ENCODE measurements around the gene NEO1.

NEO1 gene

GRCh38 chr15:73134196-73134595, 81.9 kb downstream of the NEO1 start:
- 90% methylated on average over 1 of the region's 1 CpG for WGBS
- H3K4ac ChIP-seq (ENCODE audit: low read depth in 1 of 2, low read length in 2 of 2), result no peak overlapping the region

GRCh38 chr15:73139041-73139743, 86.9 kb downstream of the NEO1 start:
- Histone ChIP-seq H3K27me3 (ENCODE audit: control insufficient read depth in 1 of 2, insufficient read depth in 1 of 2, low read length in 2 of 2) (no peaks in the 10 kb centered on the region), H2AK5ac (ENCODE audit: low read length, severe bottlenecking) (no peak overlapping the region), H3K4me3 (ENCODE audit: insufficient read depth in 1 of 2, low read depth in 1 of 2, low read length in 2 of 2) (no peak overlapping the region), H2BK5ac (ENCODE audit: low read depth, low read length, poor library complexity, severe bottlenecking) (no peak overlapping the region), H3K9me3 (ENCODE audit: control insufficient read depth, low read length) (no peaks in the 10 kb centered on the region), H2BK15ac (ENCODE audit: low read depth, poor library complexity, severe bottlenecking) (no peak overlapping the region), H3K23ac (ENCODE audit: low read length in 2 of 2) (no peak overlapping the region), H3K4me1 (ENCODE audit: control insufficient read depth, insufficient read depth, low read depth, low read length) (peaks cover 8% of the 10 kb centered on the region), H3K4ac (ENCODE audit: low read depth in 1 of 2, low read length in 2 of 2) (no peak overlapping the region), H3K9ac (ENCODE audit: low read length) (no peak overlapping the region), H3K36me3 (ENCODE audit: control insufficient read depth in 1 of 2, insufficient read depth in 2 of 2, low read depth in 1 of 2, low read length in 2 of 2) (peaks cover 3 to 7% of the 10 kb centered on the region in 2 experiments), H3K14ac (ENCODE audit: low read length in 2 of 2) (no peak overlapping the region), H2BK120ac (ENCODE audit: low read depth, low read length) (no peak overlapping the region), H4K91ac (ENCODE audit: low read length) (no peak overlapping the region), H3K4me2 (ENCODE audit: low read length, poor library complexity, severe bottlenecking) (no peak overlapping the region), H2AFZ (ENCODE audit: low read depth, low read length) (no peak overlapping the region), H4K8ac (ENCODE audit: low read length) (no peak overlapping the region), H3K27ac (ENCODE audit: low read length, poor library complexity, severe bottlenecking) (no peak overlapping the region), H3K79me1 (replicated peaks; ENCODE audit: low read length, poor library complexity, severe bottlenecking) (peaks cover 7% of the 10 kb centered on the region), H2BK12ac (ENCODE audit: low read length in 2 of 2) (no peak overlapping the region), H3K18ac (ENCODE audit: low read depth in 1 of 2, low read length in 2 of 2) (no peak overlapping the region)
- no peak for DNase-seq
- 97% methylated on average over 4 of the region's 5 CpGs for WGBS

More at GRCh38 chr15:73134196-73134595, 81.9 kb downstream of the NEO1 start:
- H3K4me2 ChIP-seq (ENCODE audit: low read length, poor library complexity, severe bottlenecking), result no peak overlapping the region
- no peak overlapping the region for H3K27ac ChIP-seq (ENCODE audit: low read length, poor library complexity, severe bottlenecking)
- no peak overlapping the region for H3K18ac ChIP-seq (ENCODE audit: low read depth in 1 of 2, low read length in 2 of 2)
- no peak overlapping the region for H4K8ac ChIP-seq (ENCODE audit: low read length)
- H3K27me3 ChIP-seq (ENCODE audit: control insufficient read depth in 1 of 2, insufficient read depth in 1 of 2, low read length in 2 of 2), result no peaks in the 10 kb centered on the region
- no peak overlapping the region for H2BK120ac ChIP-seq (ENCODE audit: low read depth, low read length)
- H3K9me3 ChIP-seq (ENCODE audit: control insufficient read depth, low read length), result no peaks in the 10 kb centered on the region
- H3K4me1 ChIP-seq (ENCODE audit: control insufficient read depth, insufficient read depth, low read depth, low read length), result no peaks in the 10 kb centered on the region
- peaks cover 8% of the 10 kb centered on the region in 2 experiments for H3K36me3 ChIP-seq (ENCODE audit: control insufficient read depth in 1 of 2, insufficient read depth in 2 of 2, low read depth in 1 of 2, low read length in 2 of 2)
- H2BK5ac ChIP-seq (ENCODE audit: low read depth, low read length, poor library complexity, severe bottlenecking), result no peak overlapping the region
- no peak overlapping the region for H2AFZ ChIP-seq (ENCODE audit: low read depth, low read length)
- peaks cover 5% of the 10 kb centered on the region for H3K79me1 ChIP-seq (replicated peaks; ENCODE audit: low read length, poor library complexity, severe bottlenecking)
- no peak overlapping the region for H3K4me3 ChIP-seq (ENCODE audit: insufficient read depth in 1 of 2, low read depth in 1 of 2, low read length in 2 of 2)
- H2BK15ac ChIP-seq (ENCODE audit: low read depth, poor library complexity, severe bottlenecking), result no peak overlapping the region
- no peak overlapping the region for H3K9ac ChIP-seq (ENCODE audit: low read length)
- H2BK12ac ChIP-seq (ENCODE audit: low read length in 2 of 2), result no peak overlapping the region
- H2AK5ac ChIP-seq (ENCODE audit: low read length, severe bottlenecking), result no peak overlapping the region
- DNase-seq, result no peak
- no peak overlapping the region for H4K91ac ChIP-seq (ENCODE audit: low read length)
- no peak overlapping the region for H3K23ac ChIP-seq (ENCODE audit: low read length in 2 of 2)
- no peak overlapping the region for H3K14ac ChIP-seq (ENCODE audit: low read length in 2 of 2)

- Histone ChIP-seq H4K8ac (ENCODE audit: low read length) (no peak overlapping the region), H3K14ac (ENCODE audit: low read length in 2 of 2) (no peak overlapping the region), H2BK120ac (ENCODE audit: low read depth, low read length) (no peak overlapping the region), H3K4me2 (ENCODE audit: low read length, poor library complexity, severe bottlenecking) (no peak overlapping the region), H4K91ac (ENCODE audit: low read length) (no peak overlapping the region), H3K9ac (ENCODE audit: low read length) (no peak overlapping the region), H3K4me1 (ENCODE audit: control insufficient read depth, insufficient read depth, low read depth, low read length) (peaks cover 8% of the 10 kb centered on the region), H2BK5ac (ENCODE audit: low read depth, low read length, poor library complexity, severe bottlenecking) (no peak overlapping the region), H3K4ac (ENCODE audit: low read depth in 1 of 2, low read length in 2 of 2) (no peak overlapping the region), H3K4me3 (ENCODE audit: insufficient read depth in 1 of 2, low read depth in 1 of 2, low read length in 2 of 2) (no peak overlapping the region), H2BK12ac (ENCODE audit: low read length in 2 of 2) (no peak overlapping the region), H2AFZ (ENCODE audit: low read depth, low read length) (no peak overlapping the region), H3K9me3 (ENCODE audit: control insufficient read depth, low read length) (no peaks in the 10 kb centered on the region), H2AK5ac (ENCODE audit: low read length, severe bottlenecking) (no peak overlapping the region), H2BK15ac (ENCODE audit: low read depth, poor library complexity, severe bottlenecking) (no peak overlapping the region), H3K27me3 (ENCODE audit: control insufficient read depth in 1 of 2, insufficient read depth in 1 of 2, low read length in 2 of 2) (no peaks in the 10 kb centered on the region), H3K23ac (ENCODE audit: low read length in 2 of 2) (no peak overlapping the region), H3K79me1 (replicated peaks; ENCODE audit: low read length, poor library complexity, severe bottlenecking) (peaks cover 9% of the 10 kb centered on the region), H3K36me3 (ENCODE audit: control insufficient read depth in 1 of 2, insufficient read depth in 2 of 2, low read depth in 1 of 2, low read length in 2 of 2) (peaks cover 3 to 7% of the 10 kb centered on the region in 2 experiments), H3K18ac (ENCODE audit: low read depth in 1 of 2, low read length in 2 of 2) (no peak overlapping the region), H3K27ac (ENCODE audit: low read length, poor library complexity, severe bottlenecking) (no peak overlapping the region)
- WGBS, result 100% methylated on average over 3 of the region's 5 CpGs
- peak; percentile 52 for DNase-seq
These were observed 87.7 kb downstream of the NEO1 start for GRCh38 chr15:73139744-73140553.

DNA sequence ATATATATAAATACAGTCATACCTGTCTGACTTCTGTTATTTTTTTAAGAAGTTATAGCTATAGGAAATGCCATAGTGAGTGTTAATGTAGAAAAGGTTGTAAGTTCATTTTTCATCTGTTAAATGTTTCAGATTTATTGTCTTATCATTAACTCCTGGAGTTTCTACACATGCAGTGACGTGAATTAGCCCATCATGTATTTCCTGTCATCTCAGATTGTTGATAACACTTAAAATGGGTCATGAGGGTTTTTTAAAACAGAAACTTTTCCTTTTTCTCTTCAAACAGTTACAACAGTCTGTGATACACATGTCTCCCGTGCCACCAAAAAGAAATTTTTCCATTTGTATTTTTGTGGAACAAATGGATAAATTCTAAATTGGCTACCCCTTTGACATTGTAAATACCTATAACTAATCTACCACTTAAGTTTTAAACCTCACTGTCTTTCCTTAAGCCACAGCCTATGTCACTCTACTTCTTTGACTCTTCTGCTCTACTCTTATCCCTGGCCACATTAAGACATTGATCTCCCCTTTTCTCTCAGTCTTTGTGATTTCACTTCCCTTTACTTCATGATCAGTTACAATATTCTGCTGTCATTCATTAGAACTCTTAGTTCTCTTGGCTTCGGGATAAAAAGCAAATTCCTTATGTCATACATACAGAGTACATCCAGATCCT, 89.1 kb downstream of the NEO1 start:
- 76% methylated on average over 1 of the region's 3 CpGs for WGBS
- Histone ChIP-seq H2BK120ac (ENCODE audit: low read depth, low read length) (no peak overlapping the region), H3K27me3 (ENCODE audit: control insufficient read depth in 1 of 2, insufficient read depth in 1 of 2, low read length in 2 of 2) (no peaks in the 10 kb centered on the region), H3K9ac (ENCODE audit: low read length) (no peak overlapping the region), H2AFZ (ENCODE audit: low read depth, low read length) (no peak overlapping the region), H3K18ac (ENCODE audit: low read depth in 1 of 2, low read length in 2 of 2) (no peak overlapping the region), H3K4ac (ENCODE audit: low read depth in 1 of 2, low read length in 2 of 2) (no peak overlapping the region), H3K23ac (ENCODE audit: low read length in 2 of 2) (no peak overlapping the region), H2BK15ac (ENCODE audit: low read depth, poor library complexity, severe bottlenecking) (no peak overlapping the region), H2BK12ac (ENCODE audit: low read length in 2 of 2) (no peak overlapping the region), H4K8ac (ENCODE audit: low read length) (no peak overlapping the region), H2BK5ac (ENCODE audit: low read depth, low read length, poor library complexity, severe bottlenecking) (no peak overlapping the region), H3K36me3 (ENCODE audit: control insufficient read depth in 1 of 2, insufficient read depth in 2 of 2, low read depth in 1 of 2, low read length in 2 of 2) (peaks cover 3 to 6% of the 10 kb centered on the region in 2 experiments), H3K4me1 (ENCODE audit: control insufficient read depth, insufficient read depth, low read depth, low read length) (peaks cover 8% of the 10 kb centered on the region), H3K9me3 (ENCODE audit: control insufficient read depth, low read length) (no peaks in the 10 kb centered on the region), H4K91ac (ENCODE audit: low read length) (no peak overlapping the region), H2AK5ac (ENCODE audit: low read length, severe bottlenecking) (peak overlapping the region; percentile 66), H3K4me2 (ENCODE audit: low read length, poor library complexity, severe bottlenecking) (no peak overlapping the region), H3K27ac (ENCODE audit: low read length, poor library complexity, severe bottlenecking) (peak overlapping the region; percentile 23), H3K14ac (ENCODE audit: low read length in 2 of 2) (no peak overlapping the region), H3K79me1 (replicated peaks; ENCODE audit: low read length, poor library complexity, severe bottlenecking) (peaks cover 9% of the 10 kb centered on the region), H3K4me3 (ENCODE audit: insufficient read depth in 1 of 2, low read depth in 1 of 2, low read length in 2 of 2) (no peak overlapping the region)
- peak; percentile 15 for DNase-seq
